ENCODE results near the gene SCEL. TPM values are rescaled to one million over a fixed set of nuclear protein-coding genes. Genes with fewer than 3 reads are reported as not detected.

SCEL gene
- total and polyA plus RNA-seq, 2 of the 8 experiments (the other 6 are each of a cell fraction or from before 2014, with no cell fraction given), result not detected

DNA sequence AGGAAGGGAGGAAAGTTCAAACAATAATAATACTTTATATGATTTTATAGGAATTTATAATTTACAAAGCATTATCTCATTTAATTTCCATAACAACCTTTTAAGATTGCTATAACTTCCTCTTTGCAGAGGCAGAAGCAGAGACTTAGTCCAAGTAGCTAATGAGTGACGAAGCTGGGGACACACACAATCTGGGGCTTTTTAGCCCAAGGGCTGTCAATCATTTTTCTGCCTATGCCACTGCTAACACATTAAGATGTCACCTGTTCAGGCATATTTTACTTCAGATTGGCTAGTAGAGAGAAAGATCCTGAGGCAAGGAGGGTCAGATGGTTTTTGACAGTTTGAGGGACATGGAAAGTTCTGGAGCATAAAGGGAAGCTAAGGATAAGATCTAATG lies 12.6 kb downstream of the SCEL start:
- H3K79me1 ChIP-seq (ENCODE audit: low read depth, low read length), result no peaks in the 10 kb centered on the region
- H3K4ac ChIP-seq (replicated peaks; ENCODE audit: insufficient read length, low read depth, low read length), result no peak overlapping the region
- no peak overlapping the region for H2BK15ac ChIP-seq (ENCODE audit: low read length)
- no peaks in the 10 kb centered on the region for H3K23me2 ChIP-seq (ENCODE audit: low read depth, low read length)
- 80% methylated on average over 1 of the region's 1 CpG; no CpG with 5 or more reads in 1 of the 2 experiments for WGBS, 2 experiments (ENCODE audit: extremely low coverage in 1 of 2, insufficient coverage in 1 of 2, insufficient read length in 1 of 2, insufficient replicate concordance in 2 of 2, low coverage in 1 of 2, low lambda C conversion rate in 2 of 2, missing lambda C conversion rate in 1 of 2)
- no peak overlapping the region for H4K8ac ChIP-seq (ENCODE audit: extremely low read depth, insufficient read depth, low read length)
- no peak overlapping the region for H2BK5ac ChIP-seq (ENCODE audit: low read depth, low read length)
- H3K4me2 ChIP-seq (ENCODE audit: insufficient read depth in 1 of 2, low read depth in 2 of 2, low read length in 2 of 2), result no peak overlapping the region
- no peaks in the 10 kb centered on the region for H4K20me1 ChIP-seq (replicated peaks in 1 of 2; ENCODE audit: control insufficient read depth in 1 of 2, insufficient read depth in 2 of 2, low read length in 2 of 2)
- H4K5ac ChIP-seq (ENCODE audit: insufficient read length, low read depth, low read length), result no peak overlapping the region
- no peak for DNase-seq (ENCODE audit: low read depth in 1 of 2, low spot score in 2 of 2)
- no peaks in the 10 kb centered on the region for H3K4me1 ChIP-seq (replicated peaks in 1 of 4; ENCODE audit: control insufficient read depth in 3 of 4, insufficient read depth in 4 of 4, low read length in 3 of 4)
- H3K9me3 ChIP-seq (ENCODE audit: insufficient read depth in 2 of 2, low read depth in 1 of 2, low read length in 1 of 2), result no peaks in the 10 kb centered on the region
- no peak overlapping the region for H2BK120ac ChIP-seq (replicated peaks; ENCODE audit: low read depth, low read length)
- H3K79me2 ChIP-seq (ENCODE audit: control insufficient read depth in 1 of 2, insufficient read depth in 2 of 2, low read length in 2 of 2), result no peaks in the 10 kb centered on the region
- CTCF ChIA-PET (ENCODE audit: partially characterized antibody), result interaction anchor here (1.1 to 1.3 kb wide), 3 partner anchors 17 to 69 kb away, joined by 3 to 5 read pairs (median 4); no protein-coding TSS in a partner anchor
- H2BK20ac ChIP-seq (ENCODE audit: low read length), result no peak overlapping the region
- no peak overlapping the region for H3K27ac ChIP-seq (ENCODE audit: low read depth, low read length)
- H3K18ac ChIP-seq (ENCODE audit: extremely low read depth, low read length), result no peak overlapping the region
- POLR2A ChIA-PET (ENCODE audit: partially characterized antibody), result no interaction called here
- no peak overlapping the region for H3K56ac ChIP-seq (replicated peaks; ENCODE audit: insufficient read length, low read depth, low read length)
- H2AFZ ChIP-seq (ENCODE audit: low read length), result no peak overlapping the region
- no peak overlapping the region for H3K9ac ChIP-seq (replicated peaks in 1 of 4; ENCODE audit: extremely low read depth in 1 of 4, low read depth in 3 of 4, low read length in 3 of 4)
- H3K14ac ChIP-seq (ENCODE audit: insufficient read length), result no peak overlapping the region
- FAIRE-seq, result no peak
- no peak overlapping the region for H2BK12ac ChIP-seq (ENCODE audit: low read depth, low read length)
- H3K23ac ChIP-seq (ENCODE audit: insufficient read length), result no peak overlapping the region
- H2AK5ac ChIP-seq (ENCODE audit: low read depth, low read length), result no peak overlapping the region
- no peaks in the 10 kb centered on the region for H3K27me3 ChIP-seq (replicated peaks in 1 of 4; ENCODE audit: control insufficient read depth in 3 of 4, extremely low read depth in 1 of 4, insufficient read depth in 3 of 4, low read length in 3 of 4)
- no peak overlapping the region for H3K4me3 ChIP-seq (ENCODE audit: extremely low read depth in 1 of 4, insufficient read depth in 2 of 4, low read depth in 3 of 4, low read length in 4 of 4)
- no peak overlapping the region for H4K91ac ChIP-seq (replicated peaks; ENCODE audit: insufficient read length, low read length)
- no peaks in the 10 kb centered on the region for H3K36me3 ChIP-seq (ENCODE audit: control insufficient read depth in 2 of 4, insufficient read depth in 4 of 4, low read length in 3 of 4)
- TF ChIP-seq SUZ12 (IDR thresholded peaks at IDR 0.05; ENCODE audit: low read length) (no peak), EP300 (IDR thresholded peaks at IDR 0.05; ENCODE audit: borderline replicate concordance in 1 of 2, low read depth in 2 of 2, low read length in 2 of 2) (no peak), BCL11A (IDR thresholded peaks at IDR 0.05; ENCODE audit: low read depth in 2 of 2, low read length in 2 of 2) (no peak), GABPA (IDR thresholded peaks at IDR 0.05; ENCODE audit: borderline replicate concordance, insufficient read depth, low read length) (no peak), CREB1 (IDR thresholded peaks at IDR 0.05) (no peak), CHD2 (IDR thresholded peaks at IDR 0.05; ENCODE audit: low read length) (no peak), RXRA (IDR thresholded peaks at IDR 0.05; ENCODE audit: insufficient read depth, low read depth, low read length) (no peak), JUN (IDR thresholded peaks at IDR 0.05; ENCODE audit: low read depth, low read length) (no peak), SIN3A (conservative IDR thresholded peaks at IDR 0.05 in 1 of 2, IDR thresholded peaks at IDR 0.05 in 1 of 2; ENCODE audit: low read depth in 1 of 2, low read length in 2 of 2) (no peak), ASH2L (IDR thresholded peaks at IDR 0.05; ENCODE audit: low read length) (no peak)
- TF ChIP-seq, protein P1, sequence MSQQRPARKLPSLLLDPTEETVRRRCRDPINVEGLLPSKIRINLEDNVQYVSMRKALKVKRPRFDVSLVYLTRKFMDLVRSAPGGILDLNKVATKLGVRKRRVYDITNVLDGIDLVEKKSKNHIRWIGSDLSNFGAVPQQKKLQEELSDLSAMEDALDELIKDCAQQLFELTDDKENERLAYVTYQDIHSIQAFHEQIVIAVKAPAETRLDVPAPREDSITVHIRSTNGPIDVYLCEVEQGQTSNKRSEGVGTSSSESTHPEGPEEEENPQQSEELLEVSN (IDR thresholded peaks at IDR 0.05), result no peak
- TF ChIP-seq, protein P2, sequence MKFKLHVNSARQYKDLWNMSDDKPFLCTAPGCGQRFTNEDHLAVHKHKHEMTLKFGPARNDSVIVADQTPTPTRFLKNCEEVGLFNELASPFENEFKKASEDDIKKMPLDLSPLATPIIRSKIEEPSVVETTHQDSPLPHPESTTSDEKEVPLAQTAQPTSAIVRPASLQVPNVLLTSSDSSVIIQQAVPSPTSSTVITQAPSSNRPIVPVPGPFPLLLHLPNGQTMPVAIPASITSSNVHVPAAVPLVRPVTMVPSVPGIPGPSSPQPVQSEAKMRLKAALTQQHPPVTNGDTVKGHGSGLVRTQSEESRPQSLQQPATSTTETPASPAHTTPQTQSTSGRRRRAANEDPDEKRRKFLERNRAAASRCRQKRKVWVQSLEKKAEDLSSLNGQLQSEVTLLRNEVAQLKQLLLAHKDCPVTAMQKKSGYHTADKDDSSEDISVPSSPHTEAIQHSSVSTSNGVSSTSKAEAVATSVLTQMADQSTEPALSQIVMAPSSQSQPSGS (IDR thresholded peaks at IDR 0.05; ENCODE audit: low read length), result no peak
